HL-60 (cell line): ENCODE data around the gene BOLL.
"Not testable (repeated sequence)": the region's sequence is repeated elsewhere in the genome, so short reads cannot be mapped to it uniquely, and the experiment has no call there.

Source experiments
- CTCF ChIP-seq: IDR thresholded peaks from one replicate; pipeline ENCODE4 v1.5.1; 2011; ENCODE audit warnings: low read length, control low read depth, inconsistent platforms; ENCODE audit not compliant: insufficient read depth
- POLR2AphosphoS5 ChIP-seq: IDR thresholded peaks from 2 replicates; pipeline ENCODE4 v1.6.1; 2012; ENCODE audit warnings: low read depth
- REST ChIP-seq: IDR thresholded peaks from 2 replicates; pipeline ENCODE4 v1.6.1; 2012; ENCODE audit warnings: low read depth; ENCODE audit not compliant: insufficient replicate concordance

GRCh38 chr2:197834771-197835170 is 49.7 kb upstream of the BOLL start:
- TF ChIP-seq CTCF, REST, POLR2AphosphoS5: not testable (repeated sequence)
